Gastrocnemius medialis (tissue), 4 donors: ENCODE measurements around the gene FAM114A1. TPM values are rescaled to one million over a fixed set of nuclear protein-coding genes. Genes with fewer than 3 reads are reported as not detected.
"Not testable (repeated sequence)": the region's sequence is repeated elsewhere in the genome, so short reads cannot be mapped to it uniquely, and the experiment has no call there.

Experiments
- ATAC-seq, 2 donors: fragments of 150-250 bp; one replicate each; pipeline ENCODE4 v1.9.1; 2016
- DNase-seq, 2 donors: peaks; one replicate each; pipeline ENCODE4 v3.0.0-alpha.2; 2019
- H3K27ac ChIP-seq, 4 donors: fragments of 200-600 bp; sonication (generic); 1 replicate in 1 of 4; 2 replicates in 3 of 4; pipeline ENCODE4 v1.5.1; 2016 to 2018; ENCODE audit warnings: mild to moderate bottlenecking in 2 of 4, moderate library complexity in 1 of 4
- H3K27me3 ChIP-seq, 3 donors: fragments of 200-600 bp; sonication (generic) in 2 of 3; 1 replicate in 1 of 3; 2 replicates in 2 of 3; pipeline versions ENCODE4 v1.5.1 to v1.6.0; 2016 to 2019; ENCODE audit warnings: mild to moderate bottlenecking in 1 of 3, moderate library complexity in 1 of 3
- H3K36me3 ChIP-seq, 2 donors: fragments of 200-600 bp; sonication (generic) in 1 of 2; one replicate each; pipeline ENCODE4 v1.5.1; 2017 to 2018
- H3K4me1 ChIP-seq, 2 donors: fragments of 200-600 bp; sonication (generic) in 1 of 2; one replicate each; pipeline ENCODE4 v1.5.1; 2016 to 2017; ENCODE audit warnings: mild to moderate bottlenecking in 2 of 2
- H3K4me3 ChIP-seq, 4 donors: fragments of 200-600 bp; sonication (generic) in 3 of 4; 1 replicate in 1 of 4; 2 replicates in 3 of 4; pipeline ENCODE4 v1.5.1; 2016 to 2019; ENCODE audit warnings: mild to moderate bottlenecking in 2 of 4
- H3K9me3 ChIP-seq, 3 donors: fragments of 200-600 bp; sonication (generic) in 2 of 3; 1 replicate in 1 of 3; 2 replicates in 2 of 3; pipeline ENCODE4 v1.5.1; 2016 to 2019
- POLR2A ChIP-seq, 2 donors: fragments of 450-650 bp; IDR thresholded peaks; one replicate each; pipeline ENCODE4 v1.6.1; 2017; ENCODE audit warnings: antibody characterized with exemption in 2 of 2, mild to moderate bottlenecking in 2 of 2, moderate library complexity in 2 of 2
- in situ Hi-C, 4 donors: fragments of 200-750 bp; cut with MboI; loops; one replicate each; pipeline versions ENCODE4 v1.15.0 to v1.8.0; 2017; ENCODE audit warnings: low sequenced_read_pairs in 4 of 4
- intact Hi-C: fragments of 100-400 bp; cut with DNase I; formaldehyde crosslinking; loops from one replicate; pipeline ENCODE4 v1.15.1; 2023; ENCODE audit warnings: low total_unique reads
- total RNA-seq, 4 donors: library from RNA; depleted of rRNA; stranded (reverse); fragments of >200 nt; gene quantifications; one replicate each; pipeline versions ENCODE4 v1.1.0 to v1.2.3, GENCODE V29; 2016
- TF ChIP-seq, protein P1 (sequence below), 5 experiments: fragments of 450-650 bp in 3 of 5; fragments of 200-600 bp in 2 of 5; sonication (generic) in 2 of 5; IDR thresholded peaks in 4 of 5; conservative IDR thresholded peaks in 1 of 5; 1 replicate in 4 of 5; 2 replicates in 1 of 5; pipeline ENCODE4 v1.5.1; 2016 to 2019; ENCODE audit warnings: antibody characterized with exemption in 5 of 5, mild to moderate bottlenecking in 3 of 5, moderate library complexity in 3 of 5

Gene FAM114A1
- total RNA-seq, 4 donors from 2014 or later = 23.2 to 47.5 (median 27.4) TPM

DNA sequence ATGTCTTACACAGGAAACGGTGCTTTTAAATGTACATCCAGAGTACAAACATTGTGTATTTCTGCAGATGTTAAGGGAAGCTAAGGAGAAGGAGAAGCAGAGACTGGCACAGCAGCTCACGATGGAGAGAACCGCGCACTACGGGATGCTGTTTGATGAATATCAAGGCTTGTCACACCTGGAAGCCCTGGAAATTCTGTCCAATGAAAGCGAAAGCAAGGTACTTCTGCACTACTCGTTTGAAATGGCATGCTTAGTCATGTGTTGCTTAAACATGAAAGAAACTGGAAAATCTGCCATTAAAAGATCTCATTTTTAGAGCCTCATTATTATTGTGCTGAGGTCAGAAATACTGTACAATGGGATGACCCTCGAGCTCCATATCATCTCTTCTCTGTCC, 47.2 kb downstream of the FAM114A1 start:
- TF ChIP-seq, protein P1, sequence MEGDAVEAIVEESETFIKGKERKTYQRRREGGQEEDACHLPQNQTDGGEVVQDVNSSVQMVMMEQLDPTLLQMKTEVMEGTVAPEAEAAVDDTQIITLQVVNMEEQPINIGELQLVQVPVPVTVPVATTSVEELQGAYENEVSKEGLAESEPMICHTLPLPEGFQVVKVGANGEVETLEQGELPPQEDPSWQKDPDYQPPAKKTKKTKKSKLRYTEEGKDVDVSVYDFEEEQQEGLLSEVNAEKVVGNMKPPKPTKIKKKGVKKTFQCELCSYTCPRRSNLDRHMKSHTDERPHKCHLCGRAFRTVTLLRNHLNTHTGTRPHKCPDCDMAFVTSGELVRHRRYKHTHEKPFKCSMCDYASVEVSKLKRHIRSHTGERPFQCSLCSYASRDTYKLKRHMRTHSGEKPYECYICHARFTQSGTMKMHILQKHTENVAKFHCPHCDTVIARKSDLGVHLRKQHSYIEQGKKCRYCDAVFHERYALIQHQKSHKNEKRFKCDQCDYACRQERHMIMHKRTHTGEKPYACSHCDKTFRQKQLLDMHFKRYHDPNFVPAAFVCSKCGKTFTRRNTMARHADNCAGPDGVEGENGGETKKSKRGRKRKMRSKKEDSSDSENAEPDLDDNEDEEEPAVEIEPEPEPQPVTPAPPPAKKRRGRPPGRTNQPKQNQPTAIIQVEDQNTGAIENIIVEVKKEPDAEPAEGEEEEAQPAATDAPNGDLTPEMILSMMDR (IDR thresholded peaks at IDR 0.05 in 4 of 5, conservative IDR thresholded peaks at IDR 0.05 in 1 of 5) = no peak
- TF ChIP-seq POLR2A (IDR thresholded peaks at IDR 0.05) = no peak
- DNase-seq = no peak
- in situ Hi-C loops = no loop called here
- H3K27ac ChIP-seq = no peak overlapping the region
- H3K9me3 ChIP-seq = no peaks in the 10 kb centered on the region
- H3K27me3 ChIP-seq = no peaks in the 10 kb centered on the region
- H3K36me3 ChIP-seq = peaks cover 4 to 24% of the 10 kb centered on the region in 2 donors
- ATAC-seq = no peak
- H3K4me3 ChIP-seq = no peak overlapping the region
- intact Hi-C loops = no loop called here
- no peaks in the 10 kb centered on the region for H3K4me1 ChIP-seq

DNA sequence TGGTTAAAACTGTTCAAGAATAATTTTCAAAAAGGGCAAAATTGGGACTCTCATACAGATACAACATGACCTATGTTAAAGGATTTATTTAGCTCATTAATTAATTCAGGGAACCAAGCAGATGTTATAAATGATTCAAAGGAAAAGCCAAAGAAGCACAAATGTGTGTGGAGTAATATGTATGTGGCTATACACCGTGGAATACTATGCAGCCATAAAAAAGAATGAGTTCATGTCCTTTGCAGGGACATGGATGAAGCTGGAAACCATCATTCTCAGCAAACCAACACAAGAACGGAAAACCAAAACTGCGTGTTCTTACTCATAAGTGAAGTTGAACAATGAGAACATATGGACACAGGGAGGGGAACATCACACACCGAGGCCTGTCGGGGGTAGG, 48.7 kb downstream of the FAM114A1 start:
- H3K27ac ChIP-seq, H3K27me3 ChIP-seq, in situ Hi-C loops, intact Hi-C loops, H3K4me3 ChIP-seq, DNase-seq, ATAC-seq, H3K9me3 ChIP-seq, H3K4me1 ChIP-seq: not testable (repeated sequence)
- peaks cover 4 to 15% of the 10 kb centered on the region in 2 donors for H3K36me3 ChIP-seq

DNA sequence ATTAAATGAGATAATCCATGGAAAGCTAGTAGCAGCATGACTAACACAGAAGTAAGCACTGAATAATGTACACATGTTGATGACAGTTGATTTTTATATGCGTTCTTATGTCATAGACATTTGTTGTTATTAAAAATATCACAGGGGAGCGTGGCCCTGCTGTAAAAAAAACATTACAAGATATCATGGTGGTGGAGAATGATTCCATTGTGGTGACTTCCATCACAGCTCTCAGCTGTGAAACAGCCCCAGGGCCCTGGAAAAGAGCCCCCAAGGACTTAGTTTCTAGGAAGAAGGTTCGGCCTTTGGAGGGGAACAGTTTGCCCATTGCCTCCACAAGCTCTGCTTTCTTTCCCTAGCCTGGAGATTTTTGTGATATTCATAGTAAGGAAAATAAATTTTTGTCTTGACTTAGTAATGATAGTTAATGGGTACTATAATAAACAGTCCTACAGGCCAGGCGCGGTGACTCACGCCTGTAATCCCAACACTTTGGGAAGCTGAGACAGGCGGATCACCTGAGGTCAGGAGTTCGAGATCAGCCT, 49.9 kb downstream of the FAM114A1 start:
- TF ChIP-seq, protein P1 (IDR thresholded peaks at IDR 0.05 in 4 of 5, conservative IDR thresholded peaks at IDR 0.05 in 1 of 5) = no peak
- no peak for TF ChIP-seq POLR2A (IDR thresholded peaks at IDR 0.05)
- intact Hi-C loops = no loop called here
- Histone ChIP-seq H3K27ac (no peak overlapping the region), H3K9me3 (no peaks in the 10 kb centered on the region), H3K36me3 (peaks cover 4 to 22% of the 10 kb centered on the region in 2 donors), H3K4me1 (no peaks in the 10 kb centered on the region), H3K4me3 (no peak overlapping the region), H3K27me3 (no peaks in the 10 kb centered on the region)
- in situ Hi-C loops = no loop called here
- no peak for ATAC-seq
- no peak for DNase-seq

DNA sequence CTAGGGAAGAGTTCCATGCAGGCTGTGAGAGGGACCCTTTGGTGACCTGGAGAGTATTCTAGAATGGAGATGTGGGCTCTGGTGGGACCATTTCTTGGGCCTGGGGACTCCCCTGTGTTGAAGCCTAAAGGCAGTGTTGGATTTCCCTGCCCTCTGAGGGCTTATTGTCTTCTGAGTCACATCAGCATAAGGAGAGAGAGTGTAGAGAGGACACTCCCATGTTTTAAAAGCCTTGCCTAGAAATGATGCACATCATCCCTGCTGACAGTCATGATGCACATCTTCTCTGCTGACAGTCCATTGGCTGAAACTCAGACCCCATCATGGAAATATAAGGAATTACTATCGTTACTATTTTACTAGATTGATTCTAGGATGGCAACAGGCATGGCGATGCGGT, 51.9 kb downstream of the FAM114A1 start:
- in situ Hi-C loops = no loop called here
- Histone ChIP-seq H3K36me3 (peaks cover 4 to 31% of the 10 kb centered on the region in 2 donors), H3K9me3 (no peaks in the 10 kb centered on the region), H3K27me3 (no peaks in the 10 kb centered on the region), H3K4me1 (no peaks in the 10 kb centered on the region), H3K4me3 (no peak overlapping the region), H3K27ac (no peak overlapping the region)
- TF ChIP-seq, protein P1 (IDR thresholded peaks at IDR 0.05 in 4 of 5, conservative IDR thresholded peaks at IDR 0.05 in 1 of 5) = no peak
- no peak for TF ChIP-seq POLR2A (IDR thresholded peaks at IDR 0.05)
- DNase-seq (no peak), ATAC-seq (no peak)
- intact Hi-C loops = no loop called here

DNA sequence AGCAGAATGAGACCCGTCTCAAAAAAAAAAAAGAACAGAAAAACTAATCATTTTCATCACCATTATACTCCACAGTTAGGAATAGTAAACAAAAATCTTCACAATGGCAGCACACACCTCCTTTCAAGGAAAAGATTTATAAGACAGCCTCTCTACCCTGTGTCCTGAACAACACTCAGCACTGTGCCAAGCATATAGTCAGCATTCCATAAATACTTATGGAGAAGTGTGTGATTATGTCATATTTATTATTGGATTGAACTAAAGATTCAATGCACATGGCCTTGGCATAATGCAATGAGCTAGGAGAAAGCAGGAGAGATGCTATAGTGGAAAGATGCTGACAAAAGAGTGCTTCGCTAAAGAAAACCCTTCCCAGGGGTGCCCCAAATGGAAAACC, 52.6 kb downstream of the FAM114A1 start:
- DNase-seq (no peak), ATAC-seq (no peak)
- no peak overlapping the region for H3K27ac ChIP-seq
- no peak overlapping the region for H3K4me3 ChIP-seq
- in situ Hi-C loops = no loop called here
- H3K36me3 ChIP-seq = peaks cover 0 to 25% of the 10 kb centered on the region in 2 donors
- no peaks in the 10 kb centered on the region for H3K4me1 ChIP-seq
- H3K27me3 ChIP-seq = no peaks in the 10 kb centered on the region
- intact Hi-C loops = no loop called here
- no peaks in the 10 kb centered on the region for H3K9me3 ChIP-seq
- TF ChIP-seq, protein P1 (IDR thresholded peaks at IDR 0.05 in 4 of 5, conservative IDR thresholded peaks at IDR 0.05 in 1 of 5) = no peak
- no peak for TF ChIP-seq POLR2A (IDR thresholded peaks at IDR 0.05)
